ENCODE results near the gene CNN2.

CNN2 gene

GRCh38 chr19:1080360-1081161 lies 54.2 kb downstream of the CNN2 start:
- DNase-seq (ENCODE audit: low read depth in 2 of 3, low spot score in 1 of 3), result no peak

- DNase-seq (ENCODE audit: low read depth in 2 of 3, low spot score in 1 of 3), result no peak
Observed at GRCh38 chr19:1081301-1082164, 55.1 kb downstream of the CNN2 start.

- DNase-seq (ENCODE audit: low read depth in 2 of 3, low spot score in 1 of 3), result peak; percentile 78 to 83 (median 79)
Observed at GRCh38 chr19:1082165-1082927, 55.9 kb downstream of the CNN2 start.

GRCh38 chr19:1082928-1083816 lies 56.8 kb downstream of the CNN2 start:
- DNase-seq (ENCODE audit: low read depth in 2 of 3, low spot score in 1 of 3), result no peak

GRCh38 chr19:1084024-1084868 lies 57.8 kb downstream of the CNN2 start:
- DNase-seq (ENCODE audit: low read depth in 2 of 3, low spot score in 1 of 3), result no peak

- no peak for DNase-seq (ENCODE audit: low read depth in 2 of 3, low spot score in 1 of 3)
Observed at GRCh38 chr19:1085053-1085658, 58.7 kb downstream of the CNN2 start.

GRCh38 chr19:1085676-1086442 lies 59.5 kb downstream of the CNN2 start:
- DNase-seq (ENCODE audit: low read depth in 2 of 3, low spot score in 1 of 3), result no peak

- DNase-seq (ENCODE audit: low read depth in 2 of 3, low spot score in 1 of 3), result no peak
Observed at GRCh38 chr19:1086613-1087012, 60.2 kb downstream of the CNN2 start.

- no peak for DNase-seq (ENCODE audit: low read depth in 2 of 3, low spot score in 1 of 3)
Observed at GRCh38 chr19:1087813-1088415, 61.5 kb downstream of the CNN2 start.

- no peak for DNase-seq (ENCODE audit: low read depth in 2 of 3, low spot score in 1 of 3)
Observed at GRCh38 chr19:1088416-1089010, 62.1 kb downstream of the CNN2 start.

Data from stimulated activated CD4-positive, alpha-beta T cell treated with anti-CD3 and anti-CD28 coated beads, Interleukin-12 subunit alpha, Interleukin-12 subunit beta, amount 100 ng/mL, for 48 hours (primary cell).